ENCODE measurements around the gene FXYD2. TPM values are rescaled to one million over a fixed set of nuclear protein-coding genes. Genes with fewer than 3 reads are reported as not detected.

Gene FXYD2
- total RNA-seq, 2 experiments from 2014 or later = 13.1 to 19.0 TPM

- Mint-ChIP-seq H3K27me3 (peaks cover 2% of the 10 kb centered on the region), H3K9me3 (ENCODE audit: low read depth) (no peaks in the 10 kb centered on the region), H3K4me1 (peaks cover 22% of the 10 kb centered on the region), H3K4me3 (no peak overlapping the region), H3K27ac (no peak overlapping the region), H3K36me3 (no peaks in the 10 kb centered on the region)
- DNase-seq (peak; percentile 85), ATAC-seq (peak; percentile 70)
- CTCF ChIA-PET = interaction anchor here (0.7 to 13.0 kb wide), 51 partner anchors 8 to 473 kb away, joined by 3 to 343 read pairs (median 5); partner anchors contain the start of genes DSCAML1, FXYD2, FXYD6 and TMPRSS13
These were observed 16.8 kb downstream of the FXYD2 start for GRCh38 chr11:117807482-117808327.

DNA sequence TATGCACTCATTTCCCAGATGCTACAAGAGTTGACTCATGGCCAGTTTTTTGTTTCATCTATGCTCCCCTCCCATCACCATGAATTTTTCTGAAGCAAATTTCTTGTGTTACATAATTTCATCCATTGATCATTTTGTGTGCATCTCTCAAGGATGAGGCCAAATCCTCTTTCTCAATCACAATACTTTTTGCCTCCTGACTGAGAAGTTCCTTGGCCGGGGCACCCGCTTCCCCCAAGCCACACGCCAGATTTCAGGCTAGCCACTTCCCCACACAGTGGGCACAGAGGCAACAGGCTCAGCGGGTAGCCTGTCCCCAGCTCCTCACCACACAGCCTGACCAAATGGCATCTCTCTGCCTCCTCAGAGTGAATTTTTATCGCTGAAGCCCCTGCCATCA is 17.7 kb downstream of the FXYD2 start:
- H3K4me1 Mint-ChIP-seq = peaks cover 22% of the 10 kb centered on the region
- peaks cover 2% of the 10 kb centered on the region for H3K27me3 Mint-ChIP-seq
- H3K9me3 Mint-ChIP-seq (ENCODE audit: low read depth) = no peaks in the 10 kb centered on the region
- no peak overlapping the region for H3K27ac Mint-ChIP-seq
- DNase-seq (no peak), ATAC-seq (no peak)
- H3K36me3 Mint-ChIP-seq = no peaks in the 10 kb centered on the region
- CTCF ChIA-PET = interaction anchor here (0.6 to 13.0 kb wide), 37 partner anchors 8 to 474 kb away, joined by 3 to 343 read pairs (median 6); partner anchors contain the start of genes DSCAML1, FXYD2, FXYD6 and TMPRSS13
- H3K4me3 Mint-ChIP-seq = no peak overlapping the region

- H3K4me1 Mint-ChIP-seq = peaks cover 22% of the 10 kb centered on the region
- H3K27ac Mint-ChIP-seq = no peak overlapping the region
- H3K4me3 Mint-ChIP-seq = no peak overlapping the region
- ATAC-seq (no peak), DNase-seq (no peak)
- no peaks in the 10 kb centered on the region for H3K9me3 Mint-ChIP-seq (ENCODE audit: low read depth)
- H3K36me3 Mint-ChIP-seq = no peaks in the 10 kb centered on the region
- CTCF ChIA-PET = interaction anchor here (0.9 to 13.0 kb wide), 4 partner anchors 14 to 379 kb away, joined by 4 to 343 read pairs (median 8); partner anchors contain the start of gene FXYD2
- H3K27me3 Mint-ChIP-seq = peaks cover 8% of the 10 kb centered on the region
These were observed 19.5 kb downstream of the FXYD2 start for GRCh38 chr11:117805045-117805444.

DNA sequence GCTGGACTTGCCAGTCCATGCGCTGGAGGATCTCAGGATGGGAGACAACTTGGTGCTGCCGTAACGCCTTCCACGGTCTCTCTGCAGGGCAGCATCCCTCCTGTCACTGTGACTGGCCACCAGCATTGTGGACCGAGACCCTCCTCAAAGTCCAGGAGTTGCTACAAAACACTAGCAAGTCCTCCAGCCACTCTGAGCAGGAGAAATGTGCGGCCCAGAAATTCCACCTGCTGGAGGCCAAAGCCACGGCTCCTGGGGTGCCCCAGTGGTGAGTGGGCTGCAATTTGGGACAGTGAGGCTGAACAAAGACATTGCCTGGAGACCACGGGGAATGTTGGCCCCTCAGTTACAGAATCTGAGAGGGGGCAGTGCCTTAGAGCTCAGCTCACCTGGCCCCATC is 20.6 kb downstream of the FXYD2 start:
- no peak for ATAC-seq
- H3K27ac Mint-ChIP-seq = no peak overlapping the region
- DNase-seq = no peak
- peaks cover 11% of the 10 kb centered on the region for H3K4me1 Mint-ChIP-seq
- no peaks in the 10 kb centered on the region for H3K36me3 Mint-ChIP-seq
- H3K4me3 Mint-ChIP-seq = no peak overlapping the region
- CTCF ChIA-PET = interaction anchor here (1.5 to 13.0 kb wide), 3 partner anchors 16 to 143 kb away, joined by 4 to 343 read pairs (median 7); partner anchors contain the start of gene FXYD2
- peaks cover 19% of the 10 kb centered on the region for H3K27me3 Mint-ChIP-seq
- H3K9me3 Mint-ChIP-seq (ENCODE audit: low read depth) = no peaks in the 10 kb centered on the region

- no peak overlapping the region for H3K4me3 Mint-ChIP-seq
- peaks cover 54% of the 10 kb centered on the region for H3K27me3 Mint-ChIP-seq
- ATAC-seq (no peak), DNase-seq (no peak)
- H3K36me3 Mint-ChIP-seq = no peaks in the 10 kb centered on the region
- CTCF ChIA-PET = interaction anchor here (1.3 to 13.0 kb wide), 5 partner anchors 9 to 374 kb away, joined by 3 to 343 read pairs (median 13); partner anchors contain the start of gene FXYD2
- H3K4me1 Mint-ChIP-seq = peaks cover 4% of the 10 kb centered on the region
- H3K9me3 Mint-ChIP-seq (ENCODE audit: low read depth) = no peaks in the 10 kb centered on the region
- H3K27ac Mint-ChIP-seq = no peak overlapping the region
These were observed 24.9 kb downstream of the FXYD2 start for GRCh38 chr11:117799634-117800033.

GRCh38 chr11:117796872-117797529 is 27.5 kb downstream of the FXYD2 start, which contains the start of gene DSCAML1:
TSS of gene DSCAML1 (minus strand) at chr11:117797216. CDS start at chr11:117797079, 137 bp downstream.
- CTCF ChIA-PET = interaction anchor here (4.6 to 13.0 kb wide), 2 partner anchors 11 to 22 kb away, joined by 27 to 343 read pairs; partner anchors contain the start of gene FXYD2
- H3K4me3 Mint-ChIP-seq = no peak within 1 kb of the TSS
- ATAC-seq (peak; percentile 89), DNase-seq (no peak)
- no peaks in the 10 kb centered on the region for H3K36me3 Mint-ChIP-seq
- no peaks in the 10 kb centered on the region for H3K9me3 Mint-ChIP-seq (ENCODE audit: low read depth)
- peaks cover 68% of the 10 kb centered on the region for H3K27me3 Mint-ChIP-seq
- peaks cover 4% of the 10 kb centered on the region for H3K4me1 Mint-ChIP-seq
- no peak within 1 kb of the TSS for H3K27ac Mint-ChIP-seq

GRCh38 chr11:117796456-117796871 is 28.1 kb downstream of the FXYD2 start:
- Mint-ChIP-seq H3K36me3 (no peaks in the 10 kb centered on the region), H3K4me1 (peaks cover 4% of the 10 kb centered on the region), H3K9me3 (ENCODE audit: low read depth) (no peaks in the 10 kb centered on the region), H3K27me3 (peaks cover 70% of the 10 kb centered on the region), H3K4me3 (no peak overlapping the region), H3K27ac (no peak overlapping the region)
- no peak for ATAC-seq
- CTCF ChIA-PET = no interaction called here
- DNase-seq = no peak

DNA sequence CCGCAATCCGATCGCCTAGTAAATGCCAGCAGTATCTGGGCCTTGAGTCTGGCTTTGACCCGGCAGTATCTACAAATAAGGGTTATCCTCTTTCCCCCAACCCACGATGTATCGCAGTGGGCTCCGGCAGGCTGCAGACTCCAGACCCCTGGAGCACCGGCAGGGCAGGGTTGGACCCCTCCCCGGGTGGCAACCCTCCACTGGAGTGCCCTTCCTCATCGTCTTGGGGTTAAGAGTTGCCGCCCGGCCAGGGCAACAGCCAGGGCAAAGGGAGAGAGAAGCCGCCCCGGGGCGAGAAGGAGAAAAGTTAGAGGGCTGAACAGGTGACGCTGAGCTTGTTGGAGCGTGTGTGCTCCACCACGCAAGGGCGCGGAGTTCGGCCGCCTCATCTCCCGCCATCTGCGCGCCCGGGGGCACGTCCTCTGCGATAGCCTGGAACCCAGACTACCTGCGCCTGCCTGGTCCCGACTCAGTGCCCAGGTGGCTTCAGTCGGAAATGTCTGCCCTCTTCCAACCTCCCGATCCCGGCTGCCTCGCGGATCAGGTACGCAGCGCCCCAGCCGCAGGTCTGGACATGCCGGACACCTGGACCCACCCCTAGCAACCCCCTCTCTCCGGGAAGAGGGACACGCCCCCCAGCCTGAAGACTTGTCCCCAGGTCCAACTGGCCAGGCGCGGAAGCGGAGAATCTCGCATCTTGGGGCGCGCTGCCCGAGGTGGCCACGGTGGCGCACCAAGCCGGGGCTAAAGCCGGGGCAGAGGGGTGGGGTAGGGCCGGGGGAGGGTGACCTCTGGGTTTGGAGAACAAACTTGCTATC is 28.7 kb downstream of the FXYD2 start:
- no peak for ATAC-seq

DNA sequence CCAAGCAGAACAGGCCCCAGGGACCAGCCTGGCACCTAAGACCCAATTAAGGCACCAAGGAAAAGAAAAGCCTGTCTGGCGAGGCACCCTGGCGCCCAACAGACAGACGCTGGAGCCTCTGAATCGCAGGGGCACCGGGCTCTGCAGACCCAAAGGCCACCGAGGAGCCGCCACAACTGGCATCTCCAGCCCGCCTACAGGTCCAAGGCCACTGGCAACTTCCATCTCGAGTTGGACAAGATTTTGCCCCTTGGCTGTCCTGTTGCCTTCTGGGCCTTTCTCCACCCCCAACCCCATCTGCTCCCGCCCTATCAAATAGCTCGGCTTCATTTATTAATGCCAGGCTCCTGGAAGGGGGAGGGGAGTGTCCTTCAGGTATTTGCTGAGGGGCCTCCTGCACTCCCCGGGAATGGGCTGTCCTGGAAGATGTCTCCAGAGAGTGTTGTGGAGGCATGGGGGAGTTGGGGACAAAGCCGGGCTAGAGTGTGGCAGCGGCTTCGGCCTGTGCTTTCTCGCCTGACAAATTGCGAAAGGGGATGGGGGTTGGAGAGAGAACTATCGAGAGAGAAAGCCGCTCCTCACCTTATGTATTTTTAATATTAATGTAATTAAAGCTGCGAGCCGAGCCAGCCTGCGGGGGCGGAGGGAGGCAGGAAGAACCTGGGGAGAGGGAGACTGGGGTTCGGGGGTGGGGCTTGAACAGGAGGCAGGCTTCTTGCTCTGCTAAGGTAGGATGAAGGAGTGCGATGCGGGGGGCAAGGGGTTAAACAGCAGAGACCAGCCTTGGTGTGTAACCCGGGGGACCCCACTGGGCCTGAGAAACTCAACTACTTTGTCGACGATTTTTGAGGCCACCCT is 29.5 kb downstream of the FXYD2 start:
- no peaks in the 10 kb centered on the region for H3K36me3 Mint-ChIP-seq
- H3K9me3 Mint-ChIP-seq (ENCODE audit: low read depth) = no peaks in the 10 kb centered on the region
- peaks cover 4% of the 10 kb centered on the region for H3K4me1 Mint-ChIP-seq
- ATAC-seq (no peak), DNase-seq (no peak)
- peaks cover 70% of the 10 kb centered on the region for H3K27me3 Mint-ChIP-seq
- CTCF ChIA-PET = no interaction called here
- no peak overlapping the region for H3K27ac Mint-ChIP-seq
- no peak overlapping the region for H3K4me3 Mint-ChIP-seq

More for the DNA sequence above, 28.7 kb downstream of the FXYD2 start:
- Mint-ChIP-seq H3K36me3 (no peaks in the 10 kb centered on the region), H3K4me1 (peaks cover 4% of the 10 kb centered on the region), H3K4me3 (no peak overlapping the region), H3K9me3 (ENCODE audit: low read depth) (no peaks in the 10 kb centered on the region), H3K27me3 (peaks cover 71% of the 10 kb centered on the region), H3K27ac (no peak overlapping the region)
- DNase-seq = no peak
- CTCF ChIA-PET = no interaction called here

DNA sequence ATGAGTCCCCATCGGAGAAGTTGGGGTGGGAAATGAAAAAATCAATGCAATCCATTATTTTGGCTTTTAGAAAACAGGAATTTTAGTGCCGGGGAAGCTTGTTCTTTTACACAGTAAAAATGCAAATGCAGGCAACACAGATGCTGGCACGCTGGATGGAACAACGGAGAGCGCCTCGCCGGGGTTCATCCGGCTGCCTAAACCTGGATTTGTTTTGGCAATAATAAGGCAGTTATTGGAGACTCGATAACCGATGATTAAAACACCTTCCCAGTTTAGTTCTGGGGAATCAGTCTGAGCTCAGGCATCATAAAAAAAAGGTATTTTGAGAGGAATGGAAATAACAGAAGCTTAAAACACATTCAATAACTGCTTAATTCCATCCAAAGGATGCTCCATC is 30.4 kb downstream of the FXYD2 start:
- Mint-ChIP-seq H3K4me1 (peaks cover 4% of the 10 kb centered on the region), H3K36me3 (no peaks in the 10 kb centered on the region), H3K27me3 (peaks cover 61% of the 10 kb centered on the region), H3K4me3 (no peak overlapping the region), H3K9me3 (ENCODE audit: low read depth) (no peaks in the 10 kb centered on the region), H3K27ac (no peak overlapping the region)
- ATAC-seq = no peak
- no peak for DNase-seq
- CTCF ChIA-PET = no interaction called here

- ATAC-seq (no peak), DNase-seq (no peak)
- H3K36me3 Mint-ChIP-seq = no peaks in the 10 kb centered on the region
- no peaks in the 10 kb centered on the region for H3K9me3 Mint-ChIP-seq (ENCODE audit: low read depth)
- H3K4me1 Mint-ChIP-seq = peaks cover 4% of the 10 kb centered on the region
- H3K27me3 Mint-ChIP-seq = peaks cover 56% of the 10 kb centered on the region
- CTCF ChIA-PET = no interaction called here
- no peak overlapping the region for H3K27ac Mint-ChIP-seq
- H3K4me3 Mint-ChIP-seq = no peak overlapping the region
These were observed 31.0 kb downstream of the FXYD2 start for GRCh38 chr11:117793583-117793982.

DNA sequence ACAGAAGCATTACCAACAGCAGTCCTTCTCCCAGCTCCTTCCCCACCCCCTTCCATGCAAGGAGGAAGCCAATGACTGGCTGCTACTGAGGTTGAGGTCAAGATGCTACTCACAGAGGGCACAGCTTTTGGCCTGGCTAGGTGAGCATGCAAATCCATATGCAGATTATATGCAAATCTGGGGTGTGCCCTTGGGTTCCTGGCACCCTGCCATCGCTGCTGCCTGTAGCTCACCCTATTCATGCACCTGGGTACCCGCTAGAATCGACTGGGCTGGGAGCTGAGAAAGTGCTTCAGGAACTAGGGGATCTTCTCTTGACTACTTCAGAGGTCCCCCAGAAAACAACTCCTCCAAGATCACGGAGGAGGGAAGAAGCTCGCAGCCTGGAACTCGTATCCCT is 31.6 kb downstream of the FXYD2 start:
- Mint-ChIP-seq H3K27me3 (peaks cover 51% of the 10 kb centered on the region), H3K9me3 (ENCODE audit: low read depth) (no peaks in the 10 kb centered on the region), H3K4me3 (no peak overlapping the region), H3K36me3 (no peaks in the 10 kb centered on the region), H3K27ac (no peak overlapping the region), H3K4me1 (peaks cover 4% of the 10 kb centered on the region)
- no peak for DNase-seq
- ATAC-seq = no peak
- CTCF ChIA-PET = interaction anchor here (1.6 to 1.7 kb wide), 2 partner anchors 15 to 367 kb away, joined by 5 to 6 read pairs; no protein-coding TSS in a partner anchor

Measured in activated CD8-positive, alpha-beta memory T cell treated with anti-CD3 and anti-CD28 coated beads, Interleukin-2, amount 10 ng/mL, durations not matched to agents 7 days and 5 days (primary cell).